ENCODE measurements around the gene KCNJ15.

- TF ChIP-seq CTCF (IDR thresholded peaks at IDR 0.05), result no peak
- TF ChIP-seq EP300 (IDR thresholded peaks at IDR 0.05), result no peak
- no peak for TF ChIP-seq POLR2A (IDR thresholded peaks at IDR 0.05)
- TF ChIP-seq POLR2AphosphoS5 (IDR thresholded peaks at IDR 0.05), result no peak
Observed at GRCh38 chr21:38291874-38292273, 35.1 kb downstream of the KCNJ15 start.
